Activated CD8-positive, alpha-beta memory T cell treated with anti-CD3 and anti-CD28 coated beads, Interleukin-2, amount 10 ng/mL, durations not matched to agents 7 days and 5 days (primary cell): ENCODE results near the gene DCP1A. TPM values are rescaled to one million over a fixed set of nuclear protein-coding genes. Genes with fewer than 3 reads are reported as not detected.
"Not testable (repeated sequence)": the region's sequence is repeated elsewhere in the genome, so short reads cannot be mapped to it uniquely, and the experiment has no call there.

Experiments
- ATAC-seq: fragments of 150-1000 bp; cut with Tn5 transposase; one replicate; pipeline ENCODE4 v1.10.0; 2021; ENCODE audit warnings: moderate library complexity
- CTCF ChIA-PET: fragments of 350-600 bp; sonication (Branson Sonifier 250); formaldehyde crosslinking; loops from one replicate; lab custom pipeline; 2021; ENCODE audit warnings: antibody characterized with exemption; lab: Charles Lee
- DNase-seq: peaks from one replicate; pipeline ENCODE4 v3.0.0-alpha.2; 2020
- H3K27ac Mint-ChIP-seq: one replicate; pipeline ENCODE4 v1.8.0; 2021; ENCODE audit warnings: mild to moderate bottlenecking, mixed read lengths
- H3K27me3 Mint-ChIP-seq: one replicate; pipeline ENCODE4 v1.8.0; 2021; ENCODE audit warnings: mixed read lengths
- H3K36me3 Mint-ChIP-seq: one replicate; pipeline ENCODE4 v1.8.0; 2021; ENCODE audit warnings: mild to moderate bottlenecking, mixed read lengths
- H3K4me1 Mint-ChIP-seq: one replicate; pipeline ENCODE4 v1.8.0; 2021; ENCODE audit warnings: mixed read lengths
- H3K4me3 Mint-ChIP-seq: one replicate; pipeline ENCODE4 v1.8.0; 2021; ENCODE audit warnings: mild to moderate bottlenecking, moderate library complexity, mixed read lengths
- H3K9me3 Mint-ChIP-seq: one replicate; pipeline ENCODE4 v1.8.0; 2022; ENCODE audit warnings: low read depth, mixed read lengths
- total RNA-seq, 2 experiments: library from RNA; stranded (reverse); gene quantifications; one replicate each; pipeline ENCODE4 v1.2.3, GENCODE V29; 2021

The DCP1A gene
- total RNA-seq = 10 to 100 TPM; 28.6 to 30.0 TPM

DNA sequence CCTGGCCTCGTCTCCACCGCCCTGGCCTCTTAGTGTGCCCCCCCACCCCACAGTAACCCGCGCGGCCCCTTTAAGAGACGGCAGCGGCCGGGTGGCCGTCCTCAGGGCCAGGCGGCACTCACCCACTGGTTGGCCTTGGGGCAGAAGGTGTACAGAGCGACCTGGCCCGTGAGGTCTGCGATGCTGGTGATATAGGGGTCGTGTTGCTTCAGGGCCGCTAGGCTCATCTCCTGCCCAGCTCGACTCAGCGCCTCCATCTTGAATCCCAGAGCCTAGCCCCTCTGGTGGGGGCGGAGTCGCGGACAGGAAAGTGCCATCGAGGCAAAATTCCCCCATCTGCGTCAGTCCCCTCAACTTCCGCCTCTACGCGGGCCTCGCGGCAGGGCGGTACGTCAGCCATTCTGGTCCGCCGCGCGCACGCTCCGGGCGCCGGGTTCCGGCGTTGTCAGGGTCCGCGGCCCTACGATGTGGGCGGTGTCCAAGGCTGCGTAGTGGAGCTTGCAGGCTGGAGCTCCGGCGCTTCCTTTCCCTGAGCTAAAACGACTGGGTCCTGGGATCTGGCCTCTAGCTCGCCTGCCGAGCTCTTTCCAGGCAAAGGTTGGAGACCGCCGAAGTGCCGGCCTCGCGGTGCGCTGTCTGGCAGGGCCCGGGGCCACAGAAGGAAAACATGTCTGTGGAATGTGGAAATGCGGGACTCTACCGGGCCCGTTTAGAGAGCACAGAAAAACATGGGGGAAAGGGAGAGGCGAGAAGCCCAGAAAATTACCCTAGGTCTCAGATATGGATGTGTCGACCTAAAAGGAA is at the start of gene DCP1A:
DCP1A (minus strand) TSS at position 283 of the 804 bp plus-strand sequence; CDS start at position 257, 26 bp downstream.
- CTCF ChIA-PET = interaction anchor here (1.3 to 1.7 kb wide), 3 partner anchors 28 to 151 kb away, joined by 3 to 6 read pairs (median 4); no protein-coding TSS in a partner anchor

DNA sequence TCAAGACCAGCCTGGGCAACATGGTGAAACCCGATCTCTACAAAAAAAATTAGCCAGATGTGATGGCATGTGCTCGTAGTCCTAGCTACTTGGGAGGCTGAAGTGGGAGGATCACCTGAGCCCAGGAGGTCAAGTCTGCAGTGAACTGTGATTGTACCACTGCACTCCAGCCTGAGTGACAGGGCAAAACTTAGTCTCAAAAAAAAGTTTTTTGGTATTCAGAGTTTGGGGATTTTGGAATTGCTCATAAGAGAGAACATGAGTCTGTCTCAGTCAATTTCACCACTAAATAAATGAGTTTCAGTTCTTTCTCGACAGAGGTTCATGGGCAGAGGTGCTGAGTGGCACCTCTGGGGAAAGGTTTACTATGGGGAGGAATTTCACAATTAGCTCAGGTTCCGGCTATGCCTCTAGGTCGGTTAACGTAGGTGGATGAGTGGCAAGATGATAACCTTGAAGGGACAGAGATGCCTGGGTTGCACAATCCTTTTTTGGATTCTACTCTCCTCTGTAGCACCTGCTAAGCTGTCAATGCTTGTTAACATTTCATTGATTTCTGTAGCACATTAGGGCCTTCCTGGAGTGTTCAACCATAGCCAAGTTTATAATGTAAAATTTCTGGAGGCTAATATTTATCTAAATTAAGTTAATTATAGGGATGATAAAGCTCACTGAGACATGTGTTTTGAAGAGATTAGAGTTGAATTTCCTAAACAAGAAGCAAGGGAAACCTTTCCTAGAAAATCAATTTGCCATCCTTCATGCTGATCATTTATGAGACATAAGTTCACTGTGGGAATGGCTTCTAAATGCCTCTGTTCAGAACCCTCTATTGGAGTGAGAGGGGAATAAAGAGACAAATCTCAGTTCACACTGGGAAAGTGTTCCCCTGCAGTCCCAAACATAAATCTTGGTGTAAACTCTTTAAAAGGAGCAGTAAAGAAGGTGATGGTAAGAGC is 37.4 kb upstream of the DCP1A start:
- Mint-ChIP-seq H3K9me3 (no peaks in the 10 kb centered on the region), H3K4me1 (no peaks in the 10 kb centered on the region), H3K27ac (no peak overlapping the region), H3K4me3 (no peak overlapping the region), H3K36me3 (no peaks in the 10 kb centered on the region), H3K27me3 (peaks cover 40% of the 10 kb centered on the region)
- no peak for ATAC-seq
- no peak for DNase-seq
- CTCF ChIA-PET = no interaction called here

More for the DNA sequence above, at the start of gene DCP1A:
- peaks cover 30% of the 10 kb centered on the region for H3K4me1 Mint-ChIP-seq
- H3K36me3 Mint-ChIP-seq = peaks cover 12% of the 10 kb centered on the region
- peak; percentile 97 for ATAC-seq
- H3K9me3 Mint-ChIP-seq = no peaks in the 10 kb centered on the region
- H3K27me3 Mint-ChIP-seq = no peaks in the 10 kb centered on the region
- peak; percentile 98 for DNase-seq
- peak within 1 kb of the TSS; percentile 96 for H3K27ac Mint-ChIP-seq
- peak within 1 kb of the TSS; percentile 96 for H3K4me3 Mint-ChIP-seq

DNA sequence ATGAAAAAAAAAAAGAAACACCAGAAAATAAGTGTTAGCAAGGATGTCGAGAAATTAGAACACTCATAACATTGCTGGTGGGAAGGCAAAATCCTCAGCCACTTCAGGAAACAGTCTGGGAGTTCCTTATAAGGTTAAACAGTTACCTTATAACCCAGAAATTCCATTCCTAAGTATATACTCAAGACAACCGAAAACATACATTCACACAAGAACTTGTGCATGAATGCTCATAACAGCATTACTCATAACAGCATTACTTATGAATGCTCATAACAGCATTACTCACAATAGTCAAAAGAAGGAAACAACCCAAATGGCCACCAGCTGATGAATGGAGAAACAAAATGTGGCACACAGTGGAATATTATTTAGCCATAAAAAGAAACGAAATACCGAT is 34.8 kb upstream of the DCP1A start:
- CTCF ChIA-PET = no interaction called here
- no peaks in the 10 kb centered on the region for H3K4me1 Mint-ChIP-seq
- ATAC-seq (no peak), DNase-seq (no peak)
- H3K9me3 Mint-ChIP-seq = no peaks in the 10 kb centered on the region
- no peak overlapping the region for H3K27ac Mint-ChIP-seq
- H3K4me3 Mint-ChIP-seq = no peak overlapping the region
- peaks cover 36% of the 10 kb centered on the region for H3K27me3 Mint-ChIP-seq
- no peaks in the 10 kb centered on the region for H3K36me3 Mint-ChIP-seq

DNA sequence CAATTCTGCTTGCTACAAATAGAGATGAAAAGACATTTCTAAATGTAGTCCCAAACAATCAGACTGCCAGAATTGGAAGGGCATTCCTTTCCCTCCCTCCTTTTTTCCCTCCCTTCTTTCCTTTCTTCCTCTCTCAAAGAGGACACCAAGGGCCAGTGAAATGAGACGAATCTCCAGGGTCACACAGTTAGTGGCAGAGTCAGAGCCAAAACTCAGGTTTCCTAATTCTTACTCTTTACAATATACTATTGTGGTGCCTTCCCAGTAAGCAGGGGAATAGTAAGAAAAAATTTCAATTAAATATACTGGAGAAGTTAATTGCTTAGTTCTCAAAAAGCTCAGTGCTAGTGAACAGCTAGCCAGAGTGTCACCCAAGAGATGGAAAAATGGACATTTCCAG is 33.0 kb upstream of the DCP1A start:
- CTCF ChIA-PET = no interaction called here
- no peak overlapping the region for H3K4me3 Mint-ChIP-seq
- no peak for DNase-seq
- peaks cover 26% of the 10 kb centered on the region for H3K27me3 Mint-ChIP-seq
- H3K27ac Mint-ChIP-seq = no peak overlapping the region
- no peak for ATAC-seq
- H3K4me1 Mint-ChIP-seq = no peaks in the 10 kb centered on the region
- no peaks in the 10 kb centered on the region for H3K36me3 Mint-ChIP-seq
- H3K9me3 Mint-ChIP-seq = no peaks in the 10 kb centered on the region

DNA sequence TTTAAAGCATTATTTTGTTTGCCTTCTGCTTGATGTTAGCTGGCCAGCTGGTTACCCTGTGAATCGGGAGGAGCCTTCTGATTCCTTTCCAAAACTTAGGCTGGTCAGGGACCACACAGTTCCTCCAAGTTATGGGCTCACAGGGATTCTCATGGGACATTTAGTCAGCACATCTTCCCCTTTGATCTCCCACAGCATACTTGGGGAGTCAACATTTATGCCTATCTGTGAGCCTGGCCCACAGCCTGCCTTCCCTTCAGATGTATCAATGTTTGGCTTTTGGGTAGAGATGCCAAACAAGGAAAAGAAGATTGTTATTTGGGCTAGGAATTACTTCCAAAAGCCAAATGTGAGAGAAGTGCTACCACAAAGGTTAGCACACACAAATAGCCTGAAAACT is 32.6 kb upstream of the DCP1A start:
- H3K4me3 Mint-ChIP-seq = no peak overlapping the region
- CTCF ChIA-PET = no interaction called here

DNA sequence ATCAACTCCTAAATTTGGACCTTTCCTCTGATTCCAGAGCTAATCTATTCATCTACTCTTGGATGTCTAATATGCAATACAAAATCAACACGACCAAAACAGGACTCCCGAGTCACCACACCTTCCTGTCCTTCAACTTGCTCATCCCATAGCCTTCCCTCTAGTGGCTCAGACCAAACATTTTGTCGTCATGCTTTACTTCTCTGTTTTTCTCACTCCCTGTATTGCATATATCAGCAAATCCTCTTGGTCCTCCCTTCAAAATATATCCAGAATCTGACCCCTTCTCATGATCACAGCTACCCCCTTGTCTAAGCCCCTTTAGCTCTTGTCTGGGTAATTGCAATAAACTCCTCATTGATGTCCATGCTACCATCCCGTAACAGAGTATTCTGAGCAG is 30.5 kb upstream of the DCP1A start:
- Mint-ChIP-seq H3K27me3 (peaks cover 20% of the 10 kb centered on the region), H3K9me3 (no peaks in the 10 kb centered on the region), H3K27ac (no peak overlapping the region), H3K4me3 (no peak overlapping the region), H3K36me3 (no peaks in the 10 kb centered on the region), H3K4me1 (no peaks in the 10 kb centered on the region)
- ATAC-seq (no peak), DNase-seq (no peak)
- CTCF ChIA-PET = interaction anchor here (0.8 kb wide), 1 partner anchor 531 kb away, joined by 3 read pairs; no protein-coding TSS in a partner anchor

More for the DNA sequence above, 32.6 kb upstream of the DCP1A start:
- H3K36me3 Mint-ChIP-seq = no peaks in the 10 kb centered on the region
- peaks cover 23% of the 10 kb centered on the region for H3K27me3 Mint-ChIP-seq
- H3K4me1 Mint-ChIP-seq = no peaks in the 10 kb centered on the region
- H3K9me3 Mint-ChIP-seq = no peaks in the 10 kb centered on the region
- H3K27ac Mint-ChIP-seq = no peak overlapping the region
- no peak for ATAC-seq
- no peak for DNase-seq

DNA sequence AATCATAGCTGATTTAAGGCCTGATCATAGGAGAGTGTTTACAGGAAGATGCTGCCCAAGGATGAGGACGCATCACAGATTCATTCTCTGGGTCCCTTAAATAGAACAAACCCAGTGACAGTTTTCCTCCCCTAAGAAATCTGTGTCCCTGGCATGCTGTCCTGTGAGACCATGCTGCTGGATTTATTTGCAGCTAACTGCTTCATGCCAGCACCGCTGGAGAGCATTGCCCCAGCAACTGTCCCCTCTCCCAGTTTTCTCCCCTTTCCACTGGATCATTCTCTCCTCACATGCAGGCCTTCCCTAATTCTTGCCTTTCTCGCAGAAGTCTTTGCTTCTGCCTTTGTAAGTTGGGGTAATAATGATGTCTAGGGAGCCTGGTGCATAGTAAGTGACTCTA is 29.3 kb upstream of the DCP1A start:
- Mint-ChIP-seq H3K27ac (no peak overlapping the region), H3K9me3 (no peaks in the 10 kb centered on the region), H3K4me1 (no peaks in the 10 kb centered on the region), H3K27me3 (peaks cover 19% of the 10 kb centered on the region), H3K36me3 (no peaks in the 10 kb centered on the region), H3K4me3 (no peak overlapping the region)
- DNase-seq (no peak), ATAC-seq (no peak)
- CTCF ChIA-PET = no interaction called here

DNA sequence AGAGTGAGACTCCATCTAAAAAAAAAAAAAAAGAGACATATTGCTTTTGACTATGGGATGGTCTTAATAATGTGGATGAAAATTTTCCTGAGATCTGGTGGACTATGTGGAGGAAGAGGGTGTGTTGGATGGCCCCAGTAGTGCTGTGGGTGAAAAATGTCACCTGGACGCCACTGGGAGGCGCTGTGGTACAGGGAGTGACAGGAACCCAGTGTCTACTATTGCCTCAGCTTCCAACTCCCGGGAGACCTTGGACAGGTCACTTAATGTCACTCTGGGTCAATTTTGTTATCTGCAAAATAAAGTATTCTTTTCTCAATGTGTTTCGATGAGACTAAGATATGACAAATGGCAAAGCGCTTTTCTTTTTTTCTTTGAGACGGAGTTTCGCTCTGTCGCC is 27.7 kb upstream of the DCP1A start:
- H3K4me1 Mint-ChIP-seq = no peaks in the 10 kb centered on the region
- no peak overlapping the region for H3K27ac Mint-ChIP-seq
- CTCF ChIA-PET = interaction anchor here (0.7 to 1.7 kb wide), 3 partner anchors 12 to 335 kb away, joined by 3 to 4 read pairs (median 3); no protein-coding TSS in a partner anchor
- ATAC-seq (peak; percentile 65), DNase-seq (peak; percentile 66)
- H3K27me3 Mint-ChIP-seq = peaks cover 16% of the 10 kb centered on the region
- no peak overlapping the region for H3K4me3 Mint-ChIP-seq
- no peaks in the 10 kb centered on the region for H3K36me3 Mint-ChIP-seq
- no peaks in the 10 kb centered on the region for H3K9me3 Mint-ChIP-seq

DNA sequence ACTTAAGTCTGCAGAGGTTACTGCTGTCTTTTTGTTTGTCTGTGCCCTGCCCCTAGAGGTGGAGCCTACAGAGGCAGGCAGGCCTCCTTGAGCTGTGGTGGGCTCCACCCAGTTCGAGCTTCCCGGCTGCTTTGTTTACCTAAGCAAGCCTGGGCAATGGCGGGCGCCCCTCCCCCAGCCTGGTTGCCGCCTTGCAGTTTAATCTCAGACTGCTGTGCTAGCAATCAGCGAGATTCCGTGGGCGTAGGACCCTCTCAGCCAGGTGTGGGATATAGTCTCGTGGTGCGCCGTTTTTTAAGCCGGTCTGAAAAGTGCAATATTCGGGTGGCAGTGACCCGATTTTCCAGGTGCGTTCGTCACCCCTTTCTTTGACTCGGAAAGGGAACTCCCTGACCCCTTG is 23.4 kb upstream of the DCP1A start:
- H3K27ac Mint-ChIP-seq, DNase-seq, CTCF ChIA-PET, H3K27me3 Mint-ChIP-seq, H3K4me1 Mint-ChIP-seq, ATAC-seq, H3K4me3 Mint-ChIP-seq, H3K9me3 Mint-ChIP-seq, H3K36me3 Mint-ChIP-seq: not testable (repeated sequence)

DNA sequence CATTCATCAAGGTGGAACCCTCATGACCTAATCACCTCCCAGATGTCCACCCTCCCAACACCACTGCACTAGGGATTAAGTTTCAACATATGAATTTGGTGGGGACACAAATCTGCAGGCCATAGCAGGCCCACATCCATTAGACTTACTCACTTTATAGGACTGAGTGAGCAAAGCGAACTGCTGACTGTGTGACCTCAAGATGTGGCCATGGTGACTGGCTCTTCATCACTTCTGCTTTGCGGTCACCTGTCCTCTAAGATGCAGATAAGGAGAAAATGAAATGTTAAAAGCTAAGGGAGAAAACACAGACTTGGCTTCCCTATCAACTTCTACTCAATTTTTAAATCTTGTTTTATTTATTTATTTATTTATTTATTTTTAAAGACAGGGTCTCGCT is 14.5 kb upstream of the DCP1A start:
- DNase-seq (no peak), ATAC-seq (no peak)
- H3K27me3 Mint-ChIP-seq = peaks cover 9% of the 10 kb centered on the region
- H3K4me1 Mint-ChIP-seq = no peaks in the 10 kb centered on the region
- no peak overlapping the region for H3K27ac Mint-ChIP-seq
- no peaks in the 10 kb centered on the region for H3K36me3 Mint-ChIP-seq
- H3K4me3 Mint-ChIP-seq = no peak overlapping the region
- H3K9me3 Mint-ChIP-seq = no peaks in the 10 kb centered on the region
- CTCF ChIA-PET = interaction anchor here (1.4 kb wide), 1 partner anchor 13 kb away, joined by 3 read pairs; no protein-coding TSS in a partner anchor

DNA sequence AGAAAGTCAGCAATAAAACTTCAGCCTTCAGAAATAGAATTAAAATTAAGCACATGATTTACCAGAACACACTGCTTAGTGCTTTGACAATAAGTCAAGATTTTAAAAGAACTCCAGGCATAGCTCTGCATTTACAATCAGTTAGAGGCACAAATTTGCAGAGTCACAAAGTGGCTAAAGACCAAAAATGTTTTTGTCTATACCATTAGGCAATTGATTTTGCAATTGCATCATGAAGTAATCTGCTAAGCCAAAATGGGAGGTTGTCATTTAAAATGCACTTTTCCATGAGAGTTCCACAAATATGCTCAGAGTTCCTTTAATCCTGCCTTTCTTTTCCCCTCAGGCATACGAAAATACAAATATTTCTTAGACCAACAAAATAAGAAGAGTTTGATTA is 10.1 kb upstream of the DCP1A start:
- ATAC-seq = no peak
- CTCF ChIA-PET = no interaction called here
- Mint-ChIP-seq H3K36me3 (no peaks in the 10 kb centered on the region), H3K4me1 (peaks cover 9% of the 10 kb centered on the region), H3K9me3 (no peaks in the 10 kb centered on the region), H3K4me3 (no peak overlapping the region), H3K27me3 (peaks cover 9% of the 10 kb centered on the region), H3K27ac (no peak overlapping the region)
- DNase-seq = no peak

DNA sequence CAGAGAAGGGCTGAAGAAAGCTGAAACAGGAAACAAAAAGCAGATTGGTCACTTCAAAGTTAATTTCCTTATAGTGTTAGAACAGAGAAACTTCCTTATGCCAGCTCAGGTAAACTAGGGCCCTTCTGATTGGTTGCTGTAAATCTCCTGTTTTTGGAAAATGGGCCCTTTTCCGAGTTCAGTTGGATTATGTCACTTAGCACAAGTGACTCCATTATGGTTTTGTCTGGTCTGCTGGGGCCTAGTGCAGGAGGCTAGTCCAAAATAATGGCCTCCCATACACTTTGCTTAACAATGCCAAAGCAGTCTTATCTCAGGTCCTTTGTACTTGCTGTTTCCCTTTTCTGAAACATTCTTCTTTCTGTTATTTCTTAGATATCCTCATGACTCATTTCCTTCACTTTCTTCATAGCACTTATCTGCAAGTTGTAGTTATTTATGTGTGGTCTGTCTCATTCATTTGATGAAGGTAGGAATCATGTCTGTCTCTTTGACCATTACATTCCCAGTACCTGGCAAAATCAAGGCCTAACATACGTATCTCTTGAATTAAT is 7.7 kb upstream of the DCP1A start:
- H3K27me3 Mint-ChIP-seq = peaks cover 9% of the 10 kb centered on the region
- CTCF ChIA-PET = no interaction called here
- ATAC-seq (no peak), DNase-seq (no peak)
- H3K27ac Mint-ChIP-seq = no peak overlapping the region
- H3K4me3 Mint-ChIP-seq = no peak overlapping the region
- H3K36me3 Mint-ChIP-seq = no peaks in the 10 kb centered on the region
- H3K4me1 Mint-ChIP-seq = peaks cover 14% of the 10 kb centered on the region
- no peaks in the 10 kb centered on the region for H3K9me3 Mint-ChIP-seq

DNA sequence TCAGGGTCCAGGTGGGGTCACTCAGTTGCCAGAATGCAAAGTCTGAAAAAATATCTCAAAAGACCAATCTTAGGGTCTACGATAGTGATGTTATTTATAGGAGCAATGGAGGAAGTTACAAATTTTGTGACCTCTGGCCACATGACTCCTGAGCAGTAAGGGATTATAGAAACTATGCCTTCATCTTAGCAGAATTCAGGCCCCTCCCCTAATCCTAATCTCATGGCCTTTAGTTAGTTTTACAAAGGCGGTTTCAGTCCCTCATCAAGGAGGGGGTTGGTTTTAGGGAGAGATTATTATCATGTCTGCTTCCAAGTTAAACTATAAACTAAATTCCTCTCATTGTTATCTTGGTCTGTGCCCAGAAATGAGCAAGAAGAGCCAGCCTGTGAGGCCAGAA is 5.9 kb upstream of the DCP1A start:
- ATAC-seq = no peak
- H3K27ac Mint-ChIP-seq = no peak overlapping the region
- CTCF ChIA-PET = interaction anchor here (1.0 kb wide), 1 partner anchor 29 kb away, joined by 3 read pairs; no protein-coding TSS in a partner anchor

More for the DNA sequence above, 5.9 kb upstream of the DCP1A start:
- DNase-seq = no peak
- H3K4me1 Mint-ChIP-seq = peaks cover 14% of the 10 kb centered on the region
- no peaks in the 10 kb centered on the region for H3K9me3 Mint-ChIP-seq
- no peaks in the 10 kb centered on the region for H3K27me3 Mint-ChIP-seq
- no peaks in the 10 kb centered on the region for H3K36me3 Mint-ChIP-seq
- H3K4me3 Mint-ChIP-seq = no peak overlapping the region
